Brain pericyte (primary cell): ENCODE data around the gene TSC22D1.

Source experiments
- DNase-seq: peaks from one replicate; pipeline ENCODE4 v3.0.0-alpha.2; 2012; ENCODE audit warnings: low read depth, low spot score

The TSC22D1 gene

DNA sequence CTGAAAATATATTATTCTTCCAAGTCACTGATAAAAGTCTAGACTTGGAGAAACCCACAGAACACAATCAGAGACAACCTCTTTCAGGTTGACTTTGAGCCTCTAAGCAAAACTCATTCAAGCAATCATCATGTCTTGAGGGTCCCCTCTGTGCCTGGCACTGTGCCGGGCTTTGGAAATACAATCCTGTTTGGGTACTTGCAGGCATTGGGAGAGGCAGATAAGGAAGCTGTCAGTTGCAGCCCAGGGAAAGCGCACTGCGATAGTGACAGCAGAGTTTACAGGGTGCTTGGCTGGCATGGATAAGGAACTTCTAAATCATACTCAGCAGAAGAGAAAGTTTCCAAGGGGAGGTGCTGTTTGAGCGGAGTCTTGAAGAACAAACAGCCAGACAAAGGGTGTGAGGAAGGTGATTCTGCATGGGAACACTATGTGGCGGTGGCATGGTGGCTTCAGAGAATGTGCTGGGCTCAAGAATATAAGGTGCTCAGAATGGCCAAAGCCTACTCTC is 193.4 kb downstream of the TSC22D1 start:
- DNase-seq, result no peak
